Neuronal stem cell (in vitro differentiated cells): ENCODE measurements around the gene CCT6B.
"Not testable (repeated sequence)": the region's sequence is repeated elsewhere in the genome, so short reads cannot be mapped to it uniquely, and the experiment has no call there.

Source experiments
- DNase-seq: peaks from one replicate; pipeline ENCODE4 v3.0.0-alpha.2; 2013; ENCODE audit warnings: low spot score
- H2AFZ ChIP-seq: one replicate; pipeline ENCODE4 v1.6.1; 2013; ENCODE audit warnings: mild to moderate bottlenecking, low read length, inconsistent platforms
- H2AK5ac ChIP-seq: 2 replicates; pipeline ENCODE4 v1.6.1; 2013; ENCODE audit warnings: low read depth, mild to moderate bottlenecking, inconsistent platforms, low read length, moderate library complexity, mixed read lengths
- H2BK120ac ChIP-seq: 2 replicates; pipeline ENCODE4 v1.6.1; 2013; ENCODE audit warnings: low read depth, mild to moderate bottlenecking, inconsistent platforms, low read length, moderate library complexity, mixed read lengths
- H2BK12ac ChIP-seq: one replicate; pipeline ENCODE4 v1.6.1; 2013; ENCODE audit warnings: low read length, inconsistent platforms
- H2BK15ac ChIP-seq: 2 replicates; pipeline ENCODE4 v1.6.1; 2013; ENCODE audit warnings: mild to moderate bottlenecking, low read length, inconsistent platforms, mixed read lengths
- H2BK5ac ChIP-seq: one replicate; pipeline ENCODE4 v1.6.1; 2013; ENCODE audit warnings: inconsistent platforms, mild to moderate bottlenecking, low read length, moderate library complexity
- H3K14ac ChIP-seq: one replicate; pipeline ENCODE4 v1.6.1; 2013; ENCODE audit warnings: low read length, inconsistent platforms
- H3K18ac ChIP-seq: 2 replicates; pipeline ENCODE4 v1.6.1; 2013; ENCODE audit warnings: low read length, inconsistent platforms
- H3K23ac ChIP-seq: 2 replicates; pipeline ENCODE4 v1.6.1; 2013; ENCODE audit warnings: low read depth, mild to moderate bottlenecking, mixed read lengths, low read length, inconsistent platforms; ENCODE audit not compliant: poor library complexity
- H3K27ac ChIP-seq: replicated peaks from 3 replicates; pipeline ENCODE4 v1.5.1; 2013; ENCODE audit warnings: low read length, inconsistent platforms
- H3K27me3 ChIP-seq, 3 experiments: 2 replicates each; pipeline ENCODE4 v1.6.1; 2013; ENCODE audit warnings: low read length in 3 of 3, mild to moderate bottlenecking in 2 of 3, inconsistent platforms in 1 of 3, low read depth in 1 of 3, mixed read lengths in 1 of 3, moderate library complexity in 1 of 3; ENCODE audit not compliant: control insufficient read depth in 3 of 3, insufficient read depth in 3 of 3
- H3K36me3 ChIP-seq, 2 donors: replicated peaks in 1 of 2; 2 replicates each; pipeline ENCODE4 v1.6.1; 2013; ENCODE audit warnings: low read length in 2 of 2; ENCODE audit not compliant: control insufficient read depth in 2 of 2, insufficient read depth in 2 of 2
- H3K4ac ChIP-seq: 2 replicates; pipeline ENCODE4 v1.6.1; 2013; ENCODE audit warnings: inconsistent platforms, mild to moderate bottlenecking, low read length, moderate library complexity
- H3K4me1 ChIP-seq, 2 donors: 1 replicate in 1 of 2; 2 replicates in 1 of 2; pipeline ENCODE4 v1.6.1; 2013; ENCODE audit warnings: low read length in 2 of 2, low read depth in 1 of 2; ENCODE audit not compliant: control insufficient read depth in 2 of 2, insufficient read depth in 1 of 2
- H3K4me2 ChIP-seq: one replicate; pipeline ENCODE4 v1.6.1; 2013; ENCODE audit warnings: mild to moderate bottlenecking, low read length, inconsistent platforms; ENCODE audit not compliant: insufficient read depth, poor library complexity, severe bottlenecking
- H3K4me3 ChIP-seq, 2 donors: 2 replicates each; pipeline ENCODE4 v1.5.1; 2013; ENCODE audit warnings: low read length in 2 of 2, mild to moderate bottlenecking in 2 of 2, inconsistent platforms in 1 of 2, moderate library complexity in 1 of 2
- H3K79me1 ChIP-seq: one replicate; pipeline ENCODE4 v1.6.1; 2013; ENCODE audit warnings: low read depth, mild to moderate bottlenecking, inconsistent platforms, low read length, moderate library complexity
- H3K9ac ChIP-seq: one replicate; pipeline ENCODE4 v1.6.1; 2013; ENCODE audit warnings: mild to moderate bottlenecking, low read depth, low read length, inconsistent platforms; ENCODE audit not compliant: poor library complexity
- H3K9me3 ChIP-seq, 2 donors: replicated peaks in 1 of 2; 2 replicates each; pipeline versions ENCODE3 to v1.6.1; 2013; ENCODE audit warnings: low read length in 2 of 2, mild to moderate bottlenecking in 2 of 2, inconsistent platforms in 1 of 2, low read depth in 1 of 2, mixed read lengths in 1 of 2, moderate library complexity in 1 of 2; ENCODE audit not compliant: control insufficient read depth in 2 of 2, insufficient read depth in 1 of 2
- H4K8ac ChIP-seq: one replicate; pipeline ENCODE4 v1.6.1; 2013; ENCODE audit warnings: low read depth, mild to moderate bottlenecking, inconsistent platforms, low read length, moderate library complexity
- H4K91ac ChIP-seq: one replicate; pipeline ENCODE4 v1.6.1; 2013; ENCODE audit warnings: low read length, low read depth, mild to moderate bottlenecking, inconsistent platforms; ENCODE audit not compliant: poor library complexity
- WGBS, 2 donors: extraction: QIAGEN DNeasy Blood & Tissue Kit; methylation state at CpG; one replicate each; pipeline ENCODE4 v1.1.7; 2013; ENCODE audit warnings: missing lambda C conversion rate in 2 of 2, mixed read lengths in 1 of 2; ENCODE audit not compliant: insufficient read length in 2 of 2, insufficient replicate concordance in 1 of 2; ENCODE audit errors: extremely low coverage in 2 of 2; 5-methylcytosine and 5-hydroxymethylcytosine counted together

CCT6B gene

DNA sequence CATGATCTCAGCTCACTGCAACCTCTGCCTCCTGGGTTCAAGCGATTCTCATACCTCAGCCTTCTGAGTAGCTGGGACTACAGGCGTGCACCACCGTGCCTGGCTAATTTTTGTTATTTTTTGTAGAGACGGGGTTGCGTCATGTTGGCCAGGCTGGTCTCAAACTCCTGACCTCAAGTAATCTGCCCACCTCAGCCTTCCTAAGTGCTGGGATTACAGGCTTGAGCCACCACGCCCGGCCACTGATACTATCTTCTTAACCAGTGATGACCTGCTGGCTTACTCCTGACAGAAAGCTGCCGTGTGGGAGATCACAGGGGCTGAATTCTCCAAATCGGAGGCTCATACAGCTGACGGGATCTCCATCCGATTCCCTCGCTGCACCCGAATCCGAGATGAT is 39.7 kb upstream of the CCT6B start:
- not testable (repeated sequence) for H3K18ac ChIP-seq, H2BK12ac ChIP-seq, H3K4me1 ChIP-seq, H3K27me3 ChIP-seq, H2AK5ac ChIP-seq, H3K4me3 ChIP-seq, H3K4ac ChIP-seq, H3K23ac ChIP-seq, H2BK120ac ChIP-seq, H3K27ac ChIP-seq, H3K4me2 ChIP-seq, H2BK5ac ChIP-seq, H3K14ac ChIP-seq, H2BK15ac ChIP-seq, DNase-seq, H3K9ac ChIP-seq, H4K91ac ChIP-seq, H4K8ac ChIP-seq, H3K9me3 ChIP-seq, H3K79me1 ChIP-seq, H2AFZ ChIP-seq
- H3K36me3 ChIP-seq = peaks cover 80 to 96% of the 10 kb centered on the region in 2 donors
- WGBS, 2 donors = no CpG with 5 or more reads among the region's 14 CpGs

- no CpG with 5 or more reads among the region's 2 CpGs for WGBS, 2 donors
- DNase-seq = no peak
- no peak overlapping the region for H3K4ac ChIP-seq
- H3K23ac ChIP-seq = no peak overlapping the region
- no peak overlapping the region for H2AFZ ChIP-seq
- no peak overlapping the region for H3K4me2 ChIP-seq
- H4K91ac ChIP-seq = no peak overlapping the region
- H3K36me3 ChIP-seq = peaks cover 87 to 96% of the 10 kb centered on the region in 2 donors
- H2BK15ac ChIP-seq = no peak overlapping the region
- H3K18ac ChIP-seq = no peak overlapping the region
- H3K4me3 ChIP-seq = no peak overlapping the region
- H3K79me1 ChIP-seq = no peaks in the 10 kb centered on the region
- no peak overlapping the region for H3K9ac ChIP-seq
- no peak overlapping the region for H2BK5ac ChIP-seq
- no peak overlapping the region for H2BK12ac ChIP-seq
- H3K4me1 ChIP-seq = no peaks in the 10 kb centered on the region
- no peak overlapping the region for H2BK120ac ChIP-seq
- H3K9me3 ChIP-seq = no peaks in the 10 kb centered on the region
- no peak overlapping the region for H2AK5ac ChIP-seq
- no peak overlapping the region for H3K14ac ChIP-seq
- no peak overlapping the region for H4K8ac ChIP-seq
- H3K27me3 ChIP-seq = no peaks in the 10 kb centered on the region
- H3K27ac ChIP-seq = no peak overlapping the region
These were observed 38.2 kb upstream of the CCT6B start for GRCh38 chr17:34999456-34999855.

- H3K4me3 ChIP-seq = no peak overlapping the region
- H3K23ac ChIP-seq = no peak overlapping the region
- H3K36me3 ChIP-seq = peaks cover 85 to 96% of the 10 kb centered on the region in 2 donors
- H3K27ac ChIP-seq = no peak overlapping the region
- no peak overlapping the region for H2AK5ac ChIP-seq
- H2AFZ ChIP-seq = no peak overlapping the region
- no peak overlapping the region for H2BK5ac ChIP-seq
- no peaks in the 10 kb centered on the region for H3K27me3 ChIP-seq
- no peaks in the 10 kb centered on the region for H3K79me1 ChIP-seq
- H3K9me3 ChIP-seq = no peaks in the 10 kb centered on the region
- H3K4me1 ChIP-seq = no peaks in the 10 kb centered on the region
- H4K8ac ChIP-seq = no peak overlapping the region
- no peak overlapping the region for H4K91ac ChIP-seq
- H2BK120ac ChIP-seq = no peak overlapping the region
- H2BK15ac ChIP-seq = no peak overlapping the region
- no peak overlapping the region for H3K18ac ChIP-seq
- no peak overlapping the region for H3K9ac ChIP-seq
- H3K14ac ChIP-seq = no peak overlapping the region
- WGBS, 2 donors = no CpG with 5 or more reads among the region's 5 CpGs
- no peak overlapping the region for H2BK12ac ChIP-seq
- H3K4ac ChIP-seq = no peak overlapping the region
- no peak overlapping the region for H3K4me2 ChIP-seq
- peak; percentile 26 for DNase-seq
These were observed 36.9 kb upstream of the CCT6B start for GRCh38 chr17:34998205-34998604.

DNA sequence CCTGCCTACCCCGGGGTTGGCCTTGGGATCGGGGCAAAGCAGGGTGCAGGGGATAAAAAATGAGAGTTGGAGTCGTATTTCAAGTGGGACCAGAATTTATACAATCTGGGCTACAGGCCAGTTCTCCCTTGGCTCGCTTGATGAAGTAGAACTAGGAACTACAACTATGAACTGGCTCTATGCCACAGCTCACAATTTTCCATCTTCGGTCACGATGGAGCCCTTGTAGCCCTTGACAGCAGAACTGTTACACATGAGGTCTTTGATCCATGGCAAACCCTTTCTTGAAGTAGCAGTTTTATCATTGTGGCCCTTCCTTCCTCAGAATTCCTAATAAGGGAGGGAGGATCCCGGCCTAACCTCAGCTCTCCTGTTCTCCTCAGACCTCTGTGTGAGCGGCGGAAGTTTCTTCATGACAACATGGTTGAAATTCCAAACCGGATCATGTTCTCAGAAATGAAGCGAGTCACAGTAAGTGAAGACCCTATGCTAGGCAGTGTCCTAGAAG is 36.1 kb upstream of the CCT6B start:
- Histone ChIP-seq H3K4me2 (no peak overlapping the region), H3K27me3 (no peaks in the 10 kb centered on the region), H3K36me3 (peaks cover 85 to 96% of the 10 kb centered on the region in 2 donors), H3K14ac (no peak overlapping the region), H4K8ac (no peak overlapping the region), H2BK15ac (no peak overlapping the region), H2AK5ac (no peak overlapping the region), H3K9me3 (no peaks in the 10 kb centered on the region), H4K91ac (no peak overlapping the region), H3K4me1 (no peaks in the 10 kb centered on the region), H2BK120ac (no peak overlapping the region), H2BK12ac (no peak overlapping the region), H2AFZ (no peak overlapping the region), H3K23ac (no peak overlapping the region), H3K18ac (no peak overlapping the region), H3K9ac (no peak overlapping the region), H2BK5ac (no peak overlapping the region), H3K79me1 (no peaks in the 10 kb centered on the region), H3K4ac (no peak overlapping the region), H3K4me3 (no peak overlapping the region), H3K27ac (no peak overlapping the region)
- no CpG with 5 or more reads among the region's 11 CpGs for WGBS, 2 donors
- no peak for DNase-seq
